Neural cell (in vitro differentiated cells): Measurements from ENCODE around the gene CHP1. TPM values are rescaled to one million over a fixed set of nuclear protein-coding genes. Genes with fewer than 3 reads are reported as not detected.

ENCODE experiments used
- H2AFZ ChIP-seq: fragments of 200-600, 300-800 bp; sonication (generic), shearing (Covaris generic); 2 replicates; pipeline ENCODE4 v1.6.0; 2014; ENCODE audit warnings: low read depth, mild to moderate bottlenecking, antibody characterized with exemption, low read length, moderate library complexity
- H3F3A ChIP-seq: fragments of 200-600 bp; shearing (Covaris generic); 2 replicates; pipeline ENCODE4 v1.6.1; 2016; ENCODE audit warnings: mild to moderate bottlenecking, moderate library complexity, mixed read lengths, antibody characterized with exemption, low read length; ENCODE audit not compliant: insufficient read depth, poor library complexity, severe bottlenecking
- H3K27ac ChIP-seq: fragments of 200-600, 300-800 bp; sonication (generic), shearing (Covaris generic); 2 replicates; pipeline ENCODE4 v1.5.1; 2014; ENCODE audit warnings: mild to moderate bottlenecking, low read length, moderate library complexity
- H3K27me3 ChIP-seq: fragments of 300-800, 200-600 bp; sonication (generic), shearing (Covaris generic); 2 replicates; pipeline ENCODE4 v1.6.0; 2014; ENCODE audit warnings: mild to moderate bottlenecking, low read depth, low read length, moderate library complexity; ENCODE audit not compliant: insufficient read depth
- H3K36me3 ChIP-seq: fragments of 300-800, 200-600 bp; sonication (generic), shearing (Covaris generic); 2 replicates; pipeline ENCODE4 v1.5.1; 2014; ENCODE audit warnings: mild to moderate bottlenecking, antibody characterized with exemption, low read length, moderate library complexity; ENCODE audit not compliant: insufficient read depth
- H3K4me2 ChIP-seq: fragments of 300-800, 200-600 bp; sonication (generic), shearing (Covaris generic); 2 replicates; pipeline ENCODE4 v1.6.0; 2014; ENCODE audit warnings: mild to moderate bottlenecking, low read length
- H3K4me3 ChIP-seq: fragments of 300-800, 200-600 bp; sonication (generic), shearing (Covaris generic); 2 replicates; pipeline ENCODE4 v1.5.1; 2014; ENCODE audit warnings: mild to moderate bottlenecking, low read length, moderate library complexity
- H3K79me2 ChIP-seq: fragments of 200-600 bp; shearing (Covaris generic); replicated peaks from 2 replicates; pipeline ENCODE4 v1.6.0; 2014; ENCODE audit warnings: mild to moderate bottlenecking, low read length, moderate library complexity; ENCODE audit not compliant: insufficient read depth
- H3K9ac ChIP-seq: fragments of 300-800, 200-600 bp; sonication (generic), shearing (Covaris generic); 2 replicates; pipeline ENCODE4 v1.6.1; 2016; ENCODE audit warnings: mild to moderate bottlenecking, low read length, mixed read lengths
- H3K9me2 ChIP-seq: fragments of 200-600 bp; shearing (Covaris generic); 2 replicates; pipeline ENCODE4 v1.6.1; 2016; ENCODE audit warnings: mild to moderate bottlenecking, low read length, mixed read lengths; ENCODE audit not compliant: insufficient read depth
- H3K9me3 ChIP-seq: fragments of 200-600, 300-800 bp; sonication (generic), shearing (Covaris generic); 2 replicates; pipeline ENCODE4 v1.6.1; 2016; ENCODE audit warnings: mild to moderate bottlenecking, mixed run types, low read length, moderate library complexity, mixed read lengths
- H4K20me1 ChIP-seq: fragments of 200-600 bp; shearing (Covaris generic); 2 replicates; pipeline ENCODE4 v1.6.1; 2016; ENCODE audit warnings: mild to moderate bottlenecking, mixed run types; ENCODE audit not compliant: insufficient read depth
- CTCF ChIP-seq: fragments of 450-650 bp; IDR thresholded peaks from 2 replicates; pipeline ENCODE4 v1.5.1; 2014; ENCODE audit warnings: antibody characterized with exemption, mild to moderate bottlenecking, moderate library complexity; ENCODE audit not compliant: poor library complexity, severe bottlenecking
- EP300 ChIP-seq: fragments of 450-650 bp; conservative IDR thresholded peaks from 2 replicates; pipeline ENCODE4 v1.6.1; 2014; ENCODE audit warnings: antibody characterized with exemption, mild to moderate bottlenecking, moderate library complexity; ENCODE audit not compliant: poor library complexity, severe bottlenecking
- EZH2 ChIP-seq: fragments of 200-600, 300-800 bp; shearing (Covaris generic), sonication (generic); IDR thresholded peaks from 2 replicates; pipeline ENCODE4 v1.6.1; 2014; ENCODE audit warnings: antibody characterized with exemption, low read length, borderline replicate concordance, mild to moderate bottlenecking; ENCODE audit not compliant: insufficient read depth, poor library complexity, severe bottlenecking
- MXI1 ChIP-seq: fragments of 450-650 bp; conservative IDR thresholded peaks from 2 replicates; pipeline ENCODE4 v1.6.1; 2014; ENCODE audit warnings: antibody characterized with exemption, mild to moderate bottlenecking; ENCODE audit not compliant: poor library complexity, severe bottlenecking
- POLR2AphosphoS5 ChIP-seq: IDR thresholded peaks from 2 replicates; pipeline ENCODE4 v1.6.1; 2012
- RAD21 ChIP-seq: fragments of 450-650 bp; conservative IDR thresholded peaks from 2 replicates; pipeline ENCODE4 v1.6.1; 2014; ENCODE audit warnings: antibody characterized with exemption, mild to moderate bottlenecking, moderate library complexity
- REST ChIP-seq: IDR thresholded peaks from 2 replicates; pipeline ENCODE4 v1.6.1; 2012; ENCODE audit warnings: borderline replicate concordance
- SMC3 ChIP-seq: fragments of 450-650 bp; conservative IDR thresholded peaks from 2 replicates; pipeline ENCODE4 v1.6.1; 2014; ENCODE audit warnings: antibody characterized with exemption, mild to moderate bottlenecking, moderate library complexity; ENCODE audit not compliant: poor library complexity
- TAF1 ChIP-seq: IDR thresholded peaks from 2 replicates; pipeline ENCODE4 v1.6.1; 2012; ENCODE audit warnings: low read depth
- polyA plus RNA-seq: library from polyadenylated mRNA; depleted of rRNA; stranded (reverse); fragments of >200 nt; gene quantifications from 2 replicates; pipeline ENCODE4 v1.2.3, GENCODE V29; 2014

Gene CHP1
- polyA plus RNA-seq, 1 donor from 2014 or later: 24.0 TPM

GRCh38 chr15:41254560-41254959 lies 23.5 kb downstream of the CHP1 start:
- H3K4me2 ChIP-seq: no peak overlapping the region
- no peak overlapping the region for H3K4me3 ChIP-seq
- no peak overlapping the region for H2AFZ ChIP-seq
- H3K27me3 ChIP-seq: no peaks in the 10 kb centered on the region
- TF ChIP-seq RAD21: no peak
- TF ChIP-seq REST: no peak
- no peak for TF ChIP-seq TAF1
- no peak for TF ChIP-seq SMC3
- TF ChIP-seq EZH2: no peak
- no peak for TF ChIP-seq POLR2AphosphoS5
- no peak for TF ChIP-seq CTCF
- TF ChIP-seq MXI1: no peak
- TF ChIP-seq EP300: no peak
- no peaks in the 10 kb centered on the region for H3K9me3 ChIP-seq
- no peaks in the 10 kb centered on the region for H4K20me1 ChIP-seq
- H3K9me2 ChIP-seq: no peaks in the 10 kb centered on the region
- H3K9ac ChIP-seq: no peak overlapping the region
- H3K79me2 ChIP-seq: no peaks in the 10 kb centered on the region
- no peaks in the 10 kb centered on the region for H3F3A ChIP-seq
- H3K27ac ChIP-seq: no peak overlapping the region
- no peaks in the 10 kb centered on the region for H3K36me3 ChIP-seq

GRCh38 chr15:41256103-41256502 lies 25.0 kb downstream of the CHP1 start:
- no peak overlapping the region for H3K4me2 ChIP-seq
- TF ChIP-seq TAF1 (no peak), RAD21 (no peak), REST (no peak), MXI1 (no peak), CTCF (no peak), EP300 (no peak), SMC3 (no peak), POLR2AphosphoS5 (no peak), EZH2 (no peak)

More at GRCh38 chr15:41256103-41256502, 25.0 kb downstream of the CHP1 start:
- Histone ChIP-seq H3K79me2 (no peaks in the 10 kb centered on the region), H4K20me1 (no peaks in the 10 kb centered on the region), H3K36me3 (no peaks in the 10 kb centered on the region), H2AFZ (no peak overlapping the region), H3K9ac (no peak overlapping the region), H3F3A (no peaks in the 10 kb centered on the region), H3K9me3 (no peaks in the 10 kb centered on the region), H3K4me3 (no peak overlapping the region), H3K9me2 (no peaks in the 10 kb centered on the region), H3K27ac (no peak overlapping the region), H3K27me3 (no peaks in the 10 kb centered on the region)
